HEK293 (cell line): ENCODE measurements around the gene FHL1.

Experiments
- CTCF ChIA-PET: fragments of 350-600 bp; formaldehyde crosslinking; extraction: SDS; loops from one replicate; lab custom pipeline; 2021; ENCODE audit warnings: antibody characterized with exemption; lab: Yijun Ruan, JAX
- POLR2A ChIA-PET: fragments of 300-600 bp; formaldehyde crosslinking; extraction: SDS; loops from one replicate; lab custom pipeline; 2020; ENCODE audit warnings: antibody characterized with exemption, inconsistent platforms; lab: Yijun Ruan, JAX
- H3K27ac ChIP-seq: fragments of 200-500 bp; sonication (Bioruptor generic); 2 replicates; pipeline ENCODE4 v1.5.1; 2014; ENCODE audit warnings: low read depth, low read length, control low read depth, inconsistent platforms; ENCODE audit errors: extremely low read depth
- H3K36me3 ChIP-seq, 2 experiments: fragments of 200-500 bp in 1 of 2; sonication (Bioruptor generic) in 1 of 2; 1 replicate in 1 of 2; 2 replicates in 1 of 2; pipeline ENCODE4 v1.5.1; 2014 to 2017; ENCODE audit warnings: inconsistent platforms in 2 of 2, low read length in 2 of 2; ENCODE audit not compliant: control insufficient read depth in 2 of 2, insufficient read depth in 1 of 2
- H3K4me1 ChIP-seq: fragments of 200-500 bp; sonication (Bioruptor generic); 2 replicates; pipeline ENCODE4 v1.5.1; 2014; ENCODE audit warnings: mild to moderate bottlenecking, low read length, inconsistent platforms; ENCODE audit not compliant: control insufficient read depth, insufficient read depth
- H3K4me3 ChIP-seq: 2 replicates; pipeline ENCODE4 v1.5.1; 2011; ENCODE audit warnings: low read depth, mild to moderate bottlenecking, control low read depth, low read length, moderate library complexity
- H3K9me3 ChIP-seq: fragments of 200-500 bp; sonication (Bioruptor generic); 2 replicates; pipeline ENCODE4 v1.5.1; 2014; ENCODE audit warnings: low read depth, low read length, inconsistent platforms; ENCODE audit not compliant: control insufficient read depth, insufficient read depth
- ATF2 ChIP-seq: fragments of 450-650 bp; formaldehyde crosslinking; IDR thresholded peaks from 2 replicates; pipeline ENCODE4 v1.5.1; 2016; ENCODE audit warnings: missing biosample characterization, missing genetic modification characterization, low read depth
- EGR2 ChIP-seq: fragments of 450-650 bp; formaldehyde crosslinking; IDR thresholded peaks from 2 replicates; pipeline ENCODE4 v1.5.1; 2016; ENCODE audit warnings: low read depth, missing biosample characterization, missing genetic modification characterization
- GLI2 ChIP-seq: fragments of 450-650 bp; formaldehyde crosslinking; IDR thresholded peaks from 2 replicates; pipeline ENCODE4; 2017; ENCODE audit warnings: missing biosample characterization, missing genetic modification characterization, low read depth, borderline replicate concordance
- HIC1 ChIP-seq: fragments of 450-650 bp; formaldehyde crosslinking; IDR thresholded peaks from 2 replicates; pipeline ENCODE4 v1.5.1; 2016; ENCODE audit warnings: missing biosample characterization, missing genetic modification characterization
- INSM2 ChIP-seq: fragments of 450-650 bp; formaldehyde crosslinking; IDR thresholded peaks from 2 replicates; pipeline ENCODE4 v1.5.1; 2016; ENCODE audit warnings: missing biosample characterization, missing genetic modification characterization
- SCRT1 ChIP-seq: fragments of 450-650 bp; formaldehyde crosslinking; IDR thresholded peaks from 2 replicates; pipeline ENCODE4 v1.5.1; 2016; ENCODE audit warnings: missing biosample characterization, missing genetic modification characterization, borderline replicate concordance
- SCRT2 ChIP-seq: fragments of 450-650 bp; formaldehyde crosslinking; IDR thresholded peaks from 2 replicates; pipeline ENCODE4 v1.5.1; 2016; ENCODE audit warnings: missing biosample characterization, missing genetic modification characterization
- ZBTB20 ChIP-seq: fragments of 450-650 bp; formaldehyde crosslinking; IDR thresholded peaks from 2 replicates; pipeline ENCODE4 v1.5.1; 2016; ENCODE audit warnings: missing biosample characterization, missing genetic modification characterization
- ZBTB8A ChIP-seq: fragments of 450-650 bp; formaldehyde crosslinking; IDR thresholded peaks from 2 replicates; pipeline ENCODE4 v1.5.1; 2016; ENCODE audit warnings: missing biosample characterization, missing genetic modification characterization
- ZFHX2 ChIP-seq: fragments of 450-650 bp; formaldehyde crosslinking; conservative IDR thresholded peaks from 2 replicates; pipeline ENCODE4 v1.5.1; 2016; ENCODE audit warnings: missing biosample characterization, missing genetic modification characterization
- ZFP69B ChIP-seq: fragments of 450-650 bp; formaldehyde crosslinking; IDR thresholded peaks from 2 replicates; pipeline ENCODE4 v1.5.1; 2016; ENCODE audit warnings: missing biosample characterization, missing genetic modification characterization
- ZNF114 ChIP-seq: fragments of 450-650 bp; formaldehyde crosslinking; IDR thresholded peaks from 2 replicates; pipeline ENCODE4 v1.5.0; 2017; ENCODE audit warnings: missing biosample characterization, missing genetic modification characterization
- ZNF132 ChIP-seq: fragments of 450-650 bp; formaldehyde crosslinking; IDR thresholded peaks from 2 replicates; pipeline ENCODE4 v1.5.1; 2017; ENCODE audit warnings: missing biosample characterization, missing genetic modification characterization, borderline replicate concordance
- ZNF157 ChIP-seq: fragments of 450-650 bp; formaldehyde crosslinking; IDR thresholded peaks from 2 replicates; pipeline ENCODE4 v1.5.1; 2016; ENCODE audit warnings: missing biosample characterization, missing genetic modification characterization
- ZNF169 ChIP-seq: fragments of 450-650 bp; formaldehyde crosslinking; IDR thresholded peaks from 2 replicates; pipeline ENCODE4 v1.5.1; 2016; ENCODE audit warnings: missing biosample characterization, missing genetic modification characterization
- ZNF433 ChIP-seq: fragments of 450-650 bp; formaldehyde crosslinking; IDR thresholded peaks from 2 replicates; pipeline ENCODE4 v1.5.1; 2016; ENCODE audit warnings: missing biosample characterization, missing genetic modification characterization, low read depth
- ZNF521 ChIP-seq: fragments of 450-650 bp; formaldehyde crosslinking; IDR thresholded peaks from 2 replicates; pipeline ENCODE4 v1.5.1; 2017; ENCODE audit warnings: missing biosample characterization, mild to moderate bottlenecking, missing genetic modification characterization
- ZNF544 ChIP-seq: fragments of 450-650 bp; formaldehyde crosslinking; IDR thresholded peaks from 2 replicates; pipeline ENCODE4 v1.5.0; 2017; ENCODE audit warnings: missing biosample characterization, missing genetic modification characterization
- ZNF558 ChIP-seq: fragments of 450-650 bp; formaldehyde crosslinking; IDR thresholded peaks from 2 replicates; pipeline ENCODE4 v1.5.1; 2016; ENCODE audit warnings: missing biosample characterization, missing genetic modification characterization
- ZNF654 ChIP-seq: fragments of 450-650 bp; formaldehyde crosslinking; IDR thresholded peaks from 2 replicates; pipeline ENCODE4 v1.5.1; 2016; ENCODE audit warnings: low read depth, missing biosample characterization, missing genetic modification characterization
- ZNF692 ChIP-seq: fragments of 450-650 bp; formaldehyde crosslinking; IDR thresholded peaks from 2 replicates; pipeline ENCODE4 v1.5.1; 2016; ENCODE audit warnings: missing biosample characterization, missing genetic modification characterization
- ZNF76 ChIP-seq: fragments of 450-650 bp; formaldehyde crosslinking; IDR thresholded peaks from 2 replicates; pipeline ENCODE4; 2016; ENCODE audit warnings: low read depth, missing biosample characterization, missing genetic modification characterization, borderline replicate concordance
- ZSCAN4 ChIP-seq: fragments of 450-650 bp; formaldehyde crosslinking; IDR thresholded peaks from 2 replicates; pipeline ENCODE4 v1.5.1; 2017; ENCODE audit warnings: missing biosample characterization, missing genetic modification characterization
- TF ChIP-seq, protein P1 (sequence below): fragments of 450-650 bp; formaldehyde crosslinking; IDR thresholded peaks from 2 replicates; pipeline ENCODE4 v1.5.1; 2016; ENCODE audit warnings: missing biosample characterization, missing genetic modification characterization
- TF ChIP-seq, protein P2 (sequence below): fragments of 450-650 bp; formaldehyde crosslinking; IDR thresholded peaks from 2 replicates; pipeline ENCODE4 v1.5.1; 2016; ENCODE audit warnings: missing biosample characterization, missing genetic modification characterization

FHL1 gene

GRCh38 chrX:136211766-136212556 is 64.6 kb downstream of the FHL1 start:
- TF ChIP-seq ZNF433: no peak
- no peak for TF ChIP-seq ZNF521 (tag by site-specific recombination)
- TF ChIP-seq GLI2 (tag by site-specific recombination): no peak
- no peak; the same call in 1 of the 2 replicates for TF ChIP-seq ZFHX2 (tag by site-specific recombination)
- peak; percentile 12; the same call in 1 of the 2 replicates for TF ChIP-seq ZNF654 (tag by site-specific recombination)
- TF ChIP-seq ATF2: no peak
- no peak; the same call in 1 of the 2 replicates for TF ChIP-seq ZBTB8A (tag by site-specific recombination)
- no peak for TF ChIP-seq ZSCAN4 (tag by site-specific recombination)
- TF ChIP-seq, protein P1, sequence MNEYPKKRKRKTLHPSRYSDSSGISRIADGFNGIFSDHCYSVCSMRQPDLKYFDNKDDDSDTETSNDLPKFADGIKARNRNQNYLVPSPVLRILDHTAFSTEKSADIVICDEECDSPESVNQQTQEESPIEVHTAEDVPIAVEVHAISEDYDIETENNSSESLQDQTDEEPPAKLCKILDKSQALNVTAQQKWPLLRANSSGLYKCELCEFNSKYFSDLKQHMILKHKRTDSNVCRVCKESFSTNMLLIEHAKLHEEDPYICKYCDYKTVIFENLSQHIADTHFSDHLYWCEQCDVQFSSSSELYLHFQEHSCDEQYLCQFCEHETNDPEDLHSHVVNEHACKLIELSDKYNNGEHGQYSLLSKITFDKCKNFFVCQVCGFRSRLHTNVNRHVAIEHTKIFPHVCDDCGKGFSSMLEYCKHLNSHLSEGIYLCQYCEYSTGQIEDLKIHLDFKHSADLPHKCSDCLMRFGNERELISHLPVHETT (tag by site-specific recombination): no peak
- no peak for TF ChIP-seq EGR2 (tag by site-specific recombination)
- no peak for TF ChIP-seq ZNF169 (tag by site-specific recombination)
- no peak for TF ChIP-seq ZNF132 (tag by site-specific recombination)
- no peak for TF ChIP-seq ZNF558 (tag by site-specific recombination)
- TF ChIP-seq HIC1 (tag by site-specific recombination): peak; percentile 59; the same call in 1 of the 2 replicates
- TF ChIP-seq ZNF544 (tag by site-specific recombination): no peak
- TF ChIP-seq ZNF76 (tag by site-specific recombination): no peak
- TF ChIP-seq ZNF114 (tag by site-specific recombination): no peak
- TF ChIP-seq ZNF692 (tag by site-specific recombination): peak; percentile 35; the same call in 1 of the 2 replicates
- peak; percentile 96 for TF ChIP-seq SCRT2 (tag by site-specific recombination)
- TF ChIP-seq, protein P2, sequence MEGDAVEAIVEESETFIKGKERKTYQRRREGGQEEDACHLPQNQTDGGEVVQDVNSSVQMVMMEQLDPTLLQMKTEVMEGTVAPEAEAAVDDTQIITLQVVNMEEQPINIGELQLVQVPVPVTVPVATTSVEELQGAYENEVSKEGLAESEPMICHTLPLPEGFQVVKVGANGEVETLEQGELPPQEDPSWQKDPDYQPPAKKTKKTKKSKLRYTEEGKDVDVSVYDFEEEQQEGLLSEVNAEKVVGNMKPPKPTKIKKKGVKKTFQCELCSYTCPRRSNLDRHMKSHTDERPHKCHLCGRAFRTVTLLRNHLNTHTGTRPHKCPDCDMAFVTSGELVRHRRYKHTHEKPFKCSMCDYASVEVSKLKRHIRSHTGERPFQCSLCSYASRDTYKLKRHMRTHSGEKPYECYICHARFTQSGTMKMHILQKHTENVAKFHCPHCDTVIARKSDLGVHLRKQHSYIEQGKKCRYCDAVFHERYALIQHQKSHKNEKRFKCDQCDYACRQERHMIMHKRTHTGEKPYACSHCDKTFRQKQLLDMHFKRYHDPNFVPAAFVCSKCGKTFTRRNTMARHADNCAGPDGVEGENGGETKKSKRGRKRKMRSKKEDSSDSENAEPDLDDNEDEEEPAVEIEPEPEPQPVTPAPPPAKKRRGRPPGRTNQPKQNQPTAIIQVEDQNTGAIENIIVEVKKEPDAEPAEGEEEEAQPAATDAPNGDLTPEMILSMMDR (tag by site-specific recombination): 0 out of 2 replicates have a peak, but pooled peaks have one; percentile 17
- TF ChIP-seq ZBTB20 (tag by site-specific recombination): peak; percentile 81; the same call in 1 of the 2 replicates
- no peak for TF ChIP-seq INSM2 (tag by site-specific recombination)
- peak; percentile 94 for TF ChIP-seq SCRT1 (tag by site-specific recombination)
- TF ChIP-seq ZNF157 (tag by site-specific recombination): no peak
- TF ChIP-seq ZFP69B (tag by site-specific recombination): peak; percentile 69
- H3K9me3 ChIP-seq: no peaks in the 10 kb centered on the region
- CTCF ChIA-PET: interaction anchor here (0.6 to 4.6 kb wide), 3 partner anchors 184 to 224 kb away, joined by 3 to 51 read pairs (median 8); no protein-coding TSS in a partner anchor

More at GRCh38 chrX:136211766-136212556, 64.6 kb downstream of the FHL1 start:
- H3K4me1 ChIP-seq: no peaks in the 10 kb centered on the region
- H3K36me3 ChIP-seq: peaks cover 0 to 50% of the 10 kb centered on the region in 2 experiments; a peak in 2 of 3 replicates
- H3K27ac ChIP-seq: no peak overlapping the region
- H3K4me3 ChIP-seq: no peak overlapping the region
- POLR2A ChIA-PET: interaction anchor here (0.5 kb wide), 1 partner anchor 95 kb away, joined by 3 read pairs; no protein-coding TSS in a partner anchor
